Right atrium auricular region (tissue), 2 donors: ENCODE data around the gene FGF23. TPM values are rescaled to one million over a fixed set of nuclear protein-coding genes. Genes with fewer than 3 reads are reported as not detected.

ENCODE experiments used
- DNase-seq: peaks from one replicate; pipeline ENCODE4 v3.0.0-alpha.2; 2019; ENCODE audit warnings: low spot score
- H3K27ac ChIP-seq, 2 donors: fragments of 200-600 bp; sonication (generic); 1 replicate in 1 of 2; 2 replicates in 1 of 2; pipeline ENCODE4 v1.5.1; 2016 to 2019
- H3K27me3 ChIP-seq, 2 donors: fragments of 200-600 bp; sonication (generic); one replicate each; pipeline versions ENCODE4 v1.5.1 to v1.6.0; 2017 to 2019
- H3K36me3 ChIP-seq: fragments of 200-600 bp; sonication (generic); one replicate; pipeline ENCODE4 v1.5.1; 2016
- H3K4me1 ChIP-seq, 2 donors: fragments of 200-600 bp; sonication (generic); one replicate each; pipeline versions ENCODE4 v1.5.1 to v1.6.0; 2017 to 2019
- H3K4me3 ChIP-seq, 2 donors: fragments of 200-600 bp; sonication (generic); 1 replicate in 1 of 2; 2 replicates in 1 of 2; pipeline ENCODE4 v1.5.1; 2017 to 2019; ENCODE audit warnings: mild to moderate bottlenecking in 1 of 2, moderate library complexity in 1 of 2
- H3K9me3 ChIP-seq, 2 donors: fragments of 200-600 bp; sonication (generic); one replicate each; pipeline ENCODE4 v1.5.1; 2019
- total RNA-seq, 2 donors: library from RNA; depleted of rRNA; stranded (reverse); fragments of >200 nt; gene quantifications; one replicate each; pipeline ENCODE4 v1.1.0, GENCODE V29; 2016
- TF ChIP-seq, protein P1 (sequence below), 2 donors: fragments of 200-600 bp; sonication (generic); IDR thresholded peaks; one replicate each; pipeline ENCODE4 v1.5.1; 2019; ENCODE audit warnings: antibody characterized with exemption in 2 of 2

The FGF23 gene
- total RNA-seq, 2 donors from 2014 or later = 0.08 TPM; not detected in 1

GRCh38 chr12:4383304-4383865 lies 3.9 kb upstream of the FGF23 start:
- no peaks in the 10 kb centered on the region for H3K4me1 ChIP-seq
- DNase-seq = no peak
- TF ChIP-seq, protein P1, sequence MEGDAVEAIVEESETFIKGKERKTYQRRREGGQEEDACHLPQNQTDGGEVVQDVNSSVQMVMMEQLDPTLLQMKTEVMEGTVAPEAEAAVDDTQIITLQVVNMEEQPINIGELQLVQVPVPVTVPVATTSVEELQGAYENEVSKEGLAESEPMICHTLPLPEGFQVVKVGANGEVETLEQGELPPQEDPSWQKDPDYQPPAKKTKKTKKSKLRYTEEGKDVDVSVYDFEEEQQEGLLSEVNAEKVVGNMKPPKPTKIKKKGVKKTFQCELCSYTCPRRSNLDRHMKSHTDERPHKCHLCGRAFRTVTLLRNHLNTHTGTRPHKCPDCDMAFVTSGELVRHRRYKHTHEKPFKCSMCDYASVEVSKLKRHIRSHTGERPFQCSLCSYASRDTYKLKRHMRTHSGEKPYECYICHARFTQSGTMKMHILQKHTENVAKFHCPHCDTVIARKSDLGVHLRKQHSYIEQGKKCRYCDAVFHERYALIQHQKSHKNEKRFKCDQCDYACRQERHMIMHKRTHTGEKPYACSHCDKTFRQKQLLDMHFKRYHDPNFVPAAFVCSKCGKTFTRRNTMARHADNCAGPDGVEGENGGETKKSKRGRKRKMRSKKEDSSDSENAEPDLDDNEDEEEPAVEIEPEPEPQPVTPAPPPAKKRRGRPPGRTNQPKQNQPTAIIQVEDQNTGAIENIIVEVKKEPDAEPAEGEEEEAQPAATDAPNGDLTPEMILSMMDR (IDR thresholded peaks at IDR 0.05) = no peak
- no peak overlapping the region for H3K27ac ChIP-seq
- H3K9me3 ChIP-seq = no peaks in the 10 kb centered on the region
- no peaks in the 10 kb centered on the region for H3K36me3 ChIP-seq
- no peak overlapping the region for H3K4me3 ChIP-seq
- H3K27me3 ChIP-seq = no peaks in the 10 kb centered on the region

DNA sequence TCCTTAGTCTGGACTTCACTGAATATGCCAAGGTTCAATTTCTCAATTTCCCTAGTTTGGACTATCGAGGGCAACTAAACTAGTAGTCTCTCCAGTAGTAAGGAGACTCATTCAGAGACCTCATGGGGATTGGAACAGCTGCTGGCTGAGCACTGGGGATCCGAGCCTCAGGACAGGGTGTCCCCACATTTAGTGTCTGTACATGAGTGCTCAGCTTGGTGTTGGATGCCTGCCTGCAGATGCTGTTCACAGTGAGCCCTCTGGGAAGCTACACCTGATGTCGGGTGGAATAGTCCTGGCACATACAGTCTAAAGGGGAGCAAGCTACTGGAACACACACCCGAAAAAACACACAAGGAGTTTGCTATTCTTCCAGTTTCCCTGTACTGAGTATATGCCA lies 820 bp upstream of the FGF23 start:
- no peaks in the 10 kb centered on the region for H3K27me3 ChIP-seq
- DNase-seq = no peak
- no peaks in the 10 kb centered on the region for H3K9me3 ChIP-seq
- H3K4me3 ChIP-seq = no peak overlapping the region
- TF ChIP-seq, protein P1 (IDR thresholded peaks at IDR 0.05) = no peak
- H3K4me1 ChIP-seq = no peaks in the 10 kb centered on the region
- no peak overlapping the region for H3K27ac ChIP-seq
- no peaks in the 10 kb centered on the region for H3K36me3 ChIP-seq

GRCh38 chr12:4378772-4379171 lies 740 bp downstream of the FGF23 start:
- Histone ChIP-seq H3K36me3 (no peaks in the 10 kb centered on the region), H3K27ac (no peak overlapping the region), H3K9me3 (no peaks in the 10 kb centered on the region), H3K4me1 (no peaks in the 10 kb centered on the region), H3K27me3 (no peaks in the 10 kb centered on the region), H3K4me3 (no peak overlapping the region)
- DNase-seq = no peak
- TF ChIP-seq, protein P1 (IDR thresholded peaks at IDR 0.05) = no peak

GRCh38 chr12:4375449-4375848 lies 4.1 kb downstream of the FGF23 start:
- Histone ChIP-seq H3K27ac (no peak overlapping the region), H3K4me3 (no peak overlapping the region), H3K9me3 (no peaks in the 10 kb centered on the region), H3K4me1 (no peaks in the 10 kb centered on the region), H3K27me3 (no peaks in the 10 kb centered on the region), H3K36me3 (no peaks in the 10 kb centered on the region)
- no peak for DNase-seq
- TF ChIP-seq, protein P1 (IDR thresholded peaks at IDR 0.05) = no peak

DNA sequence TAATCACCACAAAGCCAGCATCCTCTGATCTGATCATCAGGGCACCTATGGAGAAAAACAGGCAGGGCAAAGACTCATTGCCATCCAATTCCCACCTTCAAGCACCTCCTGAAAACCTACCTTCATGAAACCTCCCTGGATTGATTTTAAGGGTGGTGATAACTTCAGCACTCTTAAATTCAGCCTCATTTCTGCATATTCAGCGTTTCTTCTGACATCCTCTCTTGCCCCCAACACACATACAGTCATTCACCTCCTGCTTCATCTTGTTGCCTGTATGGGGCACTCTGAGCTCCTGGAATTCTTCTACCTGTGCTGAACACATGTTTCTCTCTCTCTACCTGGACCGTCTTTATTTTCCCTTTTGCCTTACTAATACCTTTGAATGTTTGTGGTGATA lies 6.9 kb downstream of the FGF23 start:
- no peaks in the 10 kb centered on the region for H3K4me1 ChIP-seq
- TF ChIP-seq, protein P1 (IDR thresholded peaks at IDR 0.05) = no peak
- H3K4me3 ChIP-seq = no peak overlapping the region
- no peaks in the 10 kb centered on the region for H3K27me3 ChIP-seq
- H3K27ac ChIP-seq = no peak overlapping the region
- no peaks in the 10 kb centered on the region for H3K36me3 ChIP-seq
- H3K9me3 ChIP-seq = no peaks in the 10 kb centered on the region
- no peak for DNase-seq

DNA sequence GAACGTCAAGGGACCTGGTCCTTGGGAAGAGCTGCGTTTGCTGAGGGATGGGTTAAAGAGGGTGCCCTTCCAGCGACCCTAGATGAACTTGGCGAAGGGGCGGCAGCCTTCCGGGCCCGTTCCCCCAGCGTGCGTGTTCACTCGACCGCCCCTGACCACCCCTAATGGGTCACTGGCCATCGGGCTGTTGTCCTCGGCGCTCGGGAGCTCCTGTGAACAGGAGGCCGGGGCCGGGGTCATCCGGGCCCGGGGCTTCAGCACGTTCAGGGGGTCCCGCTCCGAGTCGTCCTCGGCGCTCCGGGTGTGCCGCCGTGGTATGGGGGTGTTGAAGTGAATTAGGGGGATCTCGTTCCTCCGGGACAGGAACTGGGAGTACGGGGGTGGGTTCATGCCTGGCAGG lies 9.2 kb downstream of the FGF23 start:
- no peaks in the 10 kb centered on the region for H3K27me3 ChIP-seq
- no peak overlapping the region for H3K4me3 ChIP-seq
- DNase-seq = no peak
- H3K36me3 ChIP-seq = no peaks in the 10 kb centered on the region
- no peaks in the 10 kb centered on the region for H3K9me3 ChIP-seq
- TF ChIP-seq, protein P1 (IDR thresholded peaks at IDR 0.05) = no peak
- H3K4me1 ChIP-seq = no peaks in the 10 kb centered on the region
- H3K27ac ChIP-seq = no peak overlapping the region
